ENCODE data around the gene LTBP3. TPM values are rescaled to one million over a fixed set of nuclear protein-coding genes. Genes with fewer than 3 reads are reported as not detected.

Gene LTBP3
- total and polyA plus RNA-seq, 2 of the 13 experiments (the other 11 are each of a cell fraction or from before 2014, with no cell fraction given) = 12.2 to 68.1 TPM

DNA sequence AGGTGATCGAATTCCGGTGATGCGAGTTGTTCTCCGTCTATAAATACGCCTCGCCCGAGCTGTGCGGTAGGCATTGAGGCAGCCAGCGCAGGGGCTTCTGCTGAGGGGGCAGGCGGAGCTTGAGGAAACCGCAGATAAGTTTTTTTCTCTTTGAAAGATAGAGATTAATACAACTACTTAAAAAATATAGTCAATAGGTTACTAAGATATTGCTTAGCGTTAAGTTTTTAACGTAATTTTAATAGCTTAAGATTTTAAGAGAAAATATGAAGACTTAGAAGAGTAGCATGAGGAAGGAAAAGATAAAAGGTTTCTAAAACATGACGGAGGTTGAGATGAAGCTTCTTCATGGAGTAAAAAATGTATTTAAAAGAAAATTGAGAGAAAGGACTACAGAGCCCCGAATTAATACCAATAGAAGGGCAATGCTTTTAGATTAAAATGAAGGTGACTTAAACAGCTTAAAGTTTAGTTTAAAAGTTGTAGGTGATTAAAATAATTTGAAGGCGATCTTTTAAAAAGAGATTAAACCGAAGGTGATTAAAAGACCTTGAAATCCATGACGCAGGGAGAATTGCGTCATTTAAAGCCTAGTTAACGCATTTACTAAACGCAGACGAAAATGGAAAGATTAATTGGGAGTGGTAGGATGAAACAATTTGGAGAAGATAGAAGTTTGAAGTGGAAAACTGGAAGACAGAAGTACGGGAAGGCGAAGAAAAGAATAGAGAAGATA is 59.0 kb downstream of the LTBP3 start, which contains the start of gene MALAT1 (continued):
- TF ChIP-seq NONO (IDR thresholded peaks at IDR 0.05) (no peak), NONO (CRISPR knock-in tag; conservative IDR thresholded peaks at IDR 0.05) (no peak; the same call in 1 of the 2 replicates), KAT2B (IDR thresholded peaks at IDR 0.05; ENCODE audit: borderline replicate concordance, low read depth, low read length) (no peak), KDM2A (CRISPR knock-in tag; IDR thresholded peaks at IDR 0.05; ENCODE audit: borderline replicate concordance, low read depth) (peak; percentile 91), SNAPC5 (CRISPR knock-in tag; IDR thresholded peaks at IDR 0.05; ENCODE audit: borderline replicate concordance) (0 out of 2 replicates have a peak, but pooled peaks have one; percentile 70), IKZF4 (CRISPR knock-in tag; IDR thresholded peaks at IDR 0.05; ENCODE audit: borderline replicate concordance, low read depth, not compliant biosample characterization) (peak; percentile 34), IRF1 (CRISPR knock-in tag; IDR thresholded peaks at IDR 0.05; ENCODE audit: low read depth) (no peak), ZNF12 (CRISPR knock-in tag; IDR thresholded peaks at IDR 0.05) (peak; percentile 77), EHMT2 (IDR thresholded peaks at IDR 0.05; ENCODE audit: borderline replicate concordance, low read depth, low read length) (no peak), ZNF318 (CRISPR knock-in tag; IDR thresholded peaks at IDR 0.05) (no peak), ARNT2 (CRISPR knock-in tag; IDR thresholded peaks at IDR 0.05; ENCODE audit: low read depth) (peak; percentile 31; the same call in 1 of the 2 replicates), HDAC2 (CRISPR knock-in tag; IDR thresholded peaks at IDR 0.05) (peak; percentile 67; the same call in 1 of the 2 replicates), RBM39 (IDR thresholded peaks at IDR 0.05; ENCODE audit: low read depth, low read length, poor library complexity, severe bottlenecking) (no peak), TERF1 (CRISPR knock-in tag; IDR thresholded peaks at IDR 0.05) (no peak)
- TF ChIP-seq, protein P1, sequence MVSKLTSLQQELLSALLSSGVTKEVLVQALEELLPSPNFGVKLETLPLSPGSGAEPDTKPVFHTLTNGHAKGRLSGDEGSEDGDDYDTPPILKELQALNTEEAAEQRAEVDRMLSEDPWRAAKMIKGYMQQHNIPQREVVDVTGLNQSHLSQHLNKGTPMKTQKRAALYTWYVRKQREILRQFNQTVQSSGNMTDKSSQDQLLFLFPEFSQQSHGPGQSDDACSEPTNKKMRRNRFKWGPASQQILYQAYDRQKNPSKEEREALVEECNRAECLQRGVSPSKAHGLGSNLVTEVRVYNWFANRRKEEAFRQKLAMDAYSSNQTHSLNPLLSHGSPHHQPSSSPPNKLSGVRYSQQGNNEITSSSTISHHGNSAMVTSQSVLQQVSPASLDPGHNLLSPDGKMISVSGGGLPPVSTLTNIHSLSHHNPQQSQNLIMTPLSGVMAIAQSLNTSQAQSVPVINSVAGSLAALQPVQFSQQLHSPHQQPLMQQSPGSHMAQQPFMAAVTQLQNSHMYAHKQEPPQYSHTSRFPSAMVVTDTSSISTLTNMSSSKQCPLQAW (CRISPR knock-in tag; IDR thresholded peaks at IDR 0.05) = 0 out of 2 replicates have a peak, but pooled peaks have one; percentile 34
